Right renal pelvis (tissue), 4 donors: ENCODE measurements around the gene CLIP3. TPM values are rescaled to one million over a fixed set of nuclear protein-coding genes. Genes with fewer than 3 reads are reported as not detected.
A peak's percentile ranks its signal among the peaks of the same experiment; 100 is the strongest.
"Not testable (repeated sequence)": the region's sequence is repeated elsewhere in the genome, so short reads cannot be mapped to it uniquely, and the experiment has no call there.

Source experiments
- DNase-seq, 4 donors: peaks; one replicate each; pipeline ENCODE4 v3.0.0-alpha.2; 2013; ENCODE audit warnings: low read depth in 4 of 4, low spot score in 3 of 4, missing footprints in 1 of 4
- polyA plus RNA-seq, 4 donors: library from polyadenylated mRNA; unstranded; fragments of 120-200 nt; gene quantifications; one replicate each; pipeline ENCODE4 v1.2.1, GENCODE V29; 2013; ENCODE audit not compliant: insufficient read length in 4 of 4

CLIP3 gene
- polyA plus RNA-seq, 4 donors, result 51.9 to 65.4 (median 58.4) TPM

GRCh38 chr19:36049080-36049698, 16.5 kb upstream of the CLIP3 start:
- no peak for DNase-seq

- DNase-seq, result no peak
Measured at GRCh38 chr19:36047835-36048234, 15.2 kb upstream of the CLIP3 start.

- no peak for DNase-seq
Measured at GRCh38 chr19:36046443-36047050, 13.9 kb upstream of the CLIP3 start.

GRCh38 chr19:36043952-36044351, 11.3 kb upstream of the CLIP3 start:
- DNase-seq, result no peak

- DNase-seq, result peak in 2 of 4 donors; percentile 49 to 64
Measured at GRCh38 chr19:36041831-36042230, 9.2 kb upstream of the CLIP3 start.

- not testable (repeated sequence) for DNase-seq
Measured at GRCh38 chr19:36041092-36041491, 8.4 kb upstream of the CLIP3 start.

- no peak for DNase-seq
Measured at GRCh38 chr19:36040495-36040894, 7.8 kb upstream of the CLIP3 start.

GRCh38 chr19:36031308-36031707, 1.4 kb downstream of the CLIP3 start:
- no peak for DNase-seq

GRCh38 chr19:36030264-36031148, 2.2 kb downstream of the CLIP3 start:
- no peak for DNase-seq

GRCh38 chr19:36028313-36029041, 4.2 kb downstream of the CLIP3 start:
- no peak for DNase-seq

- no peak for DNase-seq
Measured at GRCh38 chr19:36027696-36028095, 5.0 kb downstream of the CLIP3 start.

- no peak for DNase-seq
Measured at GRCh38 chr19:36026091-36026876, 6.4 kb downstream of the CLIP3 start.

- DNase-seq, result no peak
Measured at GRCh38 chr19:36025541-36025940, 7.1 kb downstream of the CLIP3 start.

- DNase-seq, result no peak
Measured at GRCh38 chr19:36023432-36023831, 9.2 kb downstream of the CLIP3 start.

GRCh38 chr19:36019061-36019670, 13.5 kb downstream of the CLIP3 start:
- no peak for DNase-seq

- peak; percentile 94 to 97 (median 95) for DNase-seq
Measured at GRCh38 chr19:36014012-36014924, 18.4 kb downstream of the CLIP3 start, which contains the start of gene ALKBH6. ALKBH6 (minus strand) TSS chr19:36014213; CDS start chr19:36013397, 816 bp downstream.

GRCh38 chr19:36013280-36014011, 19.2 kb downstream of the CLIP3 start:
- no peak for DNase-seq

- DNase-seq, result no peak
Measured at GRCh38 chr19:36010402-36010801, 22.3 kb downstream of the CLIP3 start.
